ENCODE measurements around the gene PPP2R3C. TPM values are rescaled to one million over a fixed set of nuclear protein-coding genes. Genes with fewer than 3 reads are reported as not detected.

PPP2R3C gene
- total and polyA plus RNA-seq, 4 donors, result 6.9 to 19.4 (median 12.2) TPM

- Histone ChIP-seq H3K27me3 (ENCODE audit: control insufficient read depth in 4 of 4, insufficient read depth in 4 of 4, low read length in 3 of 4) (no peaks in the 10 kb centered on the region), H3K36me3 (ENCODE audit: control insufficient read depth in 4 of 4, insufficient read depth in 3 of 4, low read depth in 1 of 4, low read length in 3 of 4) (peaks cover 0 to 6% (median 3%) of the 10 kb centered on the region in 4 donors), H3K9ac (ENCODE audit: low read depth in 1 of 2, low read length in 2 of 2) (no peak overlapping the region), H3K4me3 (ENCODE audit: low read depth in 1 of 3, low read length in 3 of 3) (no peak overlapping the region), H3K9me3 (ENCODE audit: control insufficient read depth in 4 of 4, low read length in 3 of 4) (no peaks in the 10 kb centered on the region), H3K4me1 (ENCODE audit: control insufficient read depth in 4 of 4, insufficient read depth in 4 of 4, low read length in 3 of 4) (no peaks in the 10 kb centered on the region), H3K27ac (ENCODE audit: low read depth in 1 of 2, low read length in 2 of 2) (no peak overlapping the region)
- TF ChIP-seq NR2F2 (IDR thresholded peaks at IDR 0.05) (no peak), TAF1 (conservative IDR thresholded peaks at IDR 0.05) (no peak), FOXA1 (IDR thresholded peaks at IDR 0.05) (no peak), HNF4A (conservative IDR thresholded peaks at IDR 0.05) (no peak)
- no peak for DNase-seq (ENCODE audit: low spot score)
- 98% methylated on average over 3 of the region's 3 CpGs for WGBS
Measured at GRCh38 chr14:35167496-35167895, 45.7 kb upstream of the PPP2R3C start.

GRCh38 chr14:35164849-35165248, 43.1 kb upstream of the PPP2R3C start:
- DNase-seq (ENCODE audit: low spot score), result no peak
- WGBS, result 87% methylated on average over 5 of the region's 5 CpGs

More at GRCh38 chr14:35164849-35165248, 43.1 kb upstream of the PPP2R3C start:
- no peaks in the 10 kb centered on the region for H3K9me3 ChIP-seq (ENCODE audit: control insufficient read depth in 4 of 4, low read length in 3 of 4)
- no peak overlapping the region for H3K27ac ChIP-seq (ENCODE audit: low read depth in 1 of 2, low read length in 2 of 2)
- peaks cover 0 to 5% (median 3%) of the 10 kb centered on the region in 4 donors for H3K36me3 ChIP-seq (ENCODE audit: control insufficient read depth in 4 of 4, insufficient read depth in 3 of 4, low read depth in 1 of 4, low read length in 3 of 4)
- H3K9ac ChIP-seq (ENCODE audit: low read depth in 1 of 2, low read length in 2 of 2), result no peak overlapping the region
- no peaks in the 10 kb centered on the region for H3K4me1 ChIP-seq (ENCODE audit: control insufficient read depth in 4 of 4, insufficient read depth in 4 of 4, low read length in 3 of 4)
- TF ChIP-seq FOXA2 (IDR thresholded peaks at IDR 0.05) (no peak), CTCF (IDR thresholded peaks at IDR 0.05; ENCODE audit: low read depth, low read length, missing input control) (no peak), HNF4G (IDR thresholded peaks at IDR 0.05) (no peak), NR2F2 (IDR thresholded peaks at IDR 0.05) (no peak), EGR1 (IDR thresholded peaks at IDR 0.05; ENCODE audit: low read depth in 2 of 2) (no peak), HNF4A (conservative IDR thresholded peaks at IDR 0.05) (no peak), FOXA1 (IDR thresholded peaks at IDR 0.05) (no peak), RXRA (IDR thresholded peaks at IDR 0.05) (no peak), TAF1 (conservative IDR thresholded peaks at IDR 0.05) (no peak), ATF3 (IDR thresholded peaks at IDR 0.05) (no peak), RAD21 (IDR thresholded peaks at IDR 0.05) (no peak), ZBTB33 (IDR thresholded peaks at IDR 0.05) (no peak), YY1 (IDR thresholded peaks at IDR 0.05) (no peak), REST (IDR thresholded peaks at IDR 0.05) (no peak), SP1 (IDR thresholded peaks at IDR 0.05) (no peak), JUND (IDR thresholded peaks at IDR 0.05) (no peak), MAX (IDR thresholded peaks at IDR 0.05) (no peak)
- no peak overlapping the region for H3K4me3 ChIP-seq (ENCODE audit: low read depth in 1 of 3, low read length in 3 of 3)
- no peaks in the 10 kb centered on the region for H3K27me3 ChIP-seq (ENCODE audit: control insufficient read depth in 4 of 4, insufficient read depth in 4 of 4, low read length in 3 of 4)
